GM18519 (cell line): Measurements from ENCODE around the gene LILRA1.
"Not testable (repeated sequence)": the region's sequence is repeated elsewhere in the genome, so short reads cannot be mapped to it uniquely, and the experiment has no call there.

ENCODE experiments used
- ATAC-seq: cut with Tn5 transposase; IDR thresholded peaks from one replicate; pipeline ENCODE4 v1.9.1; 2021; ENCODE audit warnings: mild to moderate bottlenecking, moderate library complexity; ENCODE audit not compliant: unreplicated experiment, low FRiP score

LILRA1 gene

GRCh38 chr19:54593445-54593844, at the start of gene LILRA1:
LILRA1 (plus strand) TSS chr19:54593632; CDS start chr19:54594245, 613 bp downstream.
- not testable (repeated sequence) for ATAC-seq

GRCh38 chr19:54548806-54549205, 44.6 kb upstream of the LILRA1 start:
- ATAC-seq: no peak

GRCh38 chr19:54549224-54549623, 44.2 kb upstream of the LILRA1 start:
- no peak for ATAC-seq

- ATAC-seq: no peak
Measured at GRCh38 chr19:54551293-54551692, 42.1 kb upstream of the LILRA1 start.

GRCh38 chr19:54551950-54552912, 41.2 kb upstream of the LILRA1 start:
- ATAC-seq: no peak

GRCh38 chr19:54552913-54553310, 40.5 kb upstream of the LILRA1 start:
- ATAC-seq: no peak

- no peak for ATAC-seq
Measured at GRCh38 chr19:54554006-54554405, 39.4 kb upstream of the LILRA1 start.

GRCh38 chr19:54554896-54555295, 38.5 kb upstream of the LILRA1 start:
- ATAC-seq: no peak

- ATAC-seq: no peak
Measured at GRCh38 chr19:54556194-54556593, 37.2 kb upstream of the LILRA1 start.

GRCh38 chr19:54558339-54558738, 35.1 kb upstream of the LILRA1 start:
- ATAC-seq: no peak

GRCh38 chr19:54560881-54561385, 32.5 kb upstream of the LILRA1 start:
- ATAC-seq: no peak

GRCh38 chr19:54561840-54562239, 31.6 kb upstream of the LILRA1 start:
- no peak for ATAC-seq

- ATAC-seq: not testable (repeated sequence)
Measured at GRCh38 chr19:54563206-54563605, 30.2 kb upstream of the LILRA1 start.

- no peak for ATAC-seq
Measured at GRCh38 chr19:54570316-54570715, 23.1 kb upstream of the LILRA1 start.

- not testable (repeated sequence) for ATAC-seq
Measured at GRCh38 chr19:54571715-54572615, 21.5 kb upstream of the LILRA1 start.

- no peak for ATAC-seq
Measured at GRCh38 chr19:54572696-54573311, 20.6 kb upstream of the LILRA1 start.

- ATAC-seq: no peak
Measured at GRCh38 chr19:54573330-54573872, 20.0 kb upstream of the LILRA1 start, which contains the start of gene LILRA2. LILRA2 (plus strand) TSS chr19:54573790; CDS start chr19:54573879, 89 bp downstream.

- ATAC-seq: no peak
Measured at GRCh38 chr19:54574051-54574450, 19.4 kb upstream of the LILRA1 start.

GRCh38 chr19:54574527-54575056, 18.8 kb upstream of the LILRA1 start:
- ATAC-seq: no peak

GRCh38 chr19:54575205-54575604, 18.2 kb upstream of the LILRA1 start:
- not testable (repeated sequence) for ATAC-seq
